ENCODE measurements around the gene MTG1.

Gene MTG1

DNA sequence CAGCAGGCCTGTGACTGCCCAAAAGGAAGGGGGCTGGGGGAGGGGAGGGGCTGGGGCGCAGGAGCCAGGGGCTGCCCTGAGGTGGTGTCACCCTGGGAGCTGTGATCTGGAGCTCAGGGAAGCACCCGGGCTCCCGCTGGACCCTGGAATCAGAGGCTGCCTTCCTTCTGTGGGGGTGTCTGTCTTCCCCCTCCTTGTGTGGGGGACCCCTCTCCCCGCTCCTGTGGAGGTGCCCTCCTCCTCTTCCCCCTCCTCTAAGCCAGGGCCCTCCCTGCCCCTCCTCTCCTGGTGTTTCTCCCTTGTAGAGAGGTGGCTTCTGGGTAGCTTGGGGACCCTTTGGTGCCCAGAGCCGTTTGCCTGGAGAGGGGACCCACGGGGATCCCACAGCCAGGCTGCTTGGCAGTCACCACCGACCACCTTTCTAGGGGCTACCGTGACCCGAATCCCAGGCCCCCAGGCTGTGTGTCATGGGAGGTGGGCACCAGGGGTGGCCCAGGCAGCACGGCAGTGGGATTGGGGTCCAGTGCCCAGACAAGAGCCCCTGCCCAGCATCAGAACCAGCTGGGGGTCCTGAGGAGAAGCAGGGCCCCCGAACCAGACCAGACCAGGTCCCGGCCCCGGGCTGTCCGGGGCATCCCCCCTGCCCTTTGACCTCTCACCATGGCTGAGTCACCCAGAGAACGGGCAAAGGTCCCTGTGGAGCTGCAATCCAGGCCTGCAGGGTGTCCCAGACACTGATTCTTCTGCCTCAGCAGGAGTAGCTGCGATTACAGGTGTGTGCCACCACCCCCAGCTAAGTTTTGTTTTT, 46.0 kb upstream of the MTG1 start:
- Histone ChIP-seq H3K27ac (ENCODE audit: low read depth, low read length, poor library complexity, severe bottlenecking) (no peak overlapping the region), H3K9ac (ENCODE audit: low read length) (no peak overlapping the region), H3K4me1 (ENCODE audit: insufficient read depth, low read length, severe bottlenecking) (no peaks in the 10 kb centered on the region), H3K27me3 (ENCODE audit: insufficient read depth, low read length) (peaks cover 8% of the 10 kb centered on the region; the same call in 1 of the 2 replicates), H3F3A (ENCODE audit: insufficient read depth, low read length) (no peaks in the 10 kb centered on the region), H3K4me3 (ENCODE audit: low read depth, low read length, poor library complexity, severe bottlenecking) (no peak overlapping the region), H3K4me2 (ENCODE audit: low read length) (no peak overlapping the region), H3K9me3 (ENCODE audit: low read length) (no peaks in the 10 kb centered on the region), H3K79me2 (ENCODE audit: insufficient read depth, low read length) (no peaks in the 10 kb centered on the region), H2AFZ (ENCODE audit: low read length) (no peak overlapping the region), H3K36me3 (ENCODE audit: insufficient read depth, low read length) (no peaks in the 10 kb centered on the region), H4K20me1 (ENCODE audit: insufficient read depth, low read length) (no peaks in the 10 kb centered on the region), H3K9me2 (ENCODE audit: low read depth, low read length) (no peaks in the 10 kb centered on the region)
- no peak for TF ChIP-seq EZH2 (IDR thresholded peaks at IDR 0.05; ENCODE audit: borderline replicate concordance, low read length)
- TF ChIP-seq, protein P1, sequence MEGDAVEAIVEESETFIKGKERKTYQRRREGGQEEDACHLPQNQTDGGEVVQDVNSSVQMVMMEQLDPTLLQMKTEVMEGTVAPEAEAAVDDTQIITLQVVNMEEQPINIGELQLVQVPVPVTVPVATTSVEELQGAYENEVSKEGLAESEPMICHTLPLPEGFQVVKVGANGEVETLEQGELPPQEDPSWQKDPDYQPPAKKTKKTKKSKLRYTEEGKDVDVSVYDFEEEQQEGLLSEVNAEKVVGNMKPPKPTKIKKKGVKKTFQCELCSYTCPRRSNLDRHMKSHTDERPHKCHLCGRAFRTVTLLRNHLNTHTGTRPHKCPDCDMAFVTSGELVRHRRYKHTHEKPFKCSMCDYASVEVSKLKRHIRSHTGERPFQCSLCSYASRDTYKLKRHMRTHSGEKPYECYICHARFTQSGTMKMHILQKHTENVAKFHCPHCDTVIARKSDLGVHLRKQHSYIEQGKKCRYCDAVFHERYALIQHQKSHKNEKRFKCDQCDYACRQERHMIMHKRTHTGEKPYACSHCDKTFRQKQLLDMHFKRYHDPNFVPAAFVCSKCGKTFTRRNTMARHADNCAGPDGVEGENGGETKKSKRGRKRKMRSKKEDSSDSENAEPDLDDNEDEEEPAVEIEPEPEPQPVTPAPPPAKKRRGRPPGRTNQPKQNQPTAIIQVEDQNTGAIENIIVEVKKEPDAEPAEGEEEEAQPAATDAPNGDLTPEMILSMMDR (IDR thresholded peaks at IDR 0.05; ENCODE audit: low read length): no peak

DNA sequence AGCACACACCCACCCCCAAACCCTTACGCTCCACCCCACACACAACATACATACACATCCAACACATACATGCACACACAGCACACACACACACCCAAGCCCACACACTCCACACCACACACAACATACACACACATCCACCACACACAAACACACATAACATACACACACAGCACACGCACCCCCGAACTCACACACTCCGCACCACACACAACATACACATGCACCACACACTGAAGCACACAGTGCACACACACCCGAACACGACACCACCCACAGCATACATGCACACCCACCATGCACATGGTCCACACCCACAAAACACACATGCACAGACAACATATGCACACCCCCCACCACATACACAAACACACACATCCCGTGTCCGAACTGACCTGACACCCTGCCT, 44.8 kb upstream of the MTG1 start:
- H3K9ac ChIP-seq (ENCODE audit: low read length): no peak overlapping the region
- H3K4me3 ChIP-seq (ENCODE audit: low read depth, low read length, poor library complexity, severe bottlenecking): no peak overlapping the region
- H3K4me2 ChIP-seq (ENCODE audit: low read length): no peak overlapping the region
- no peaks in the 10 kb centered on the region for H3K9me2 ChIP-seq (ENCODE audit: low read depth, low read length)
- no peak for TF ChIP-seq EZH2 (IDR thresholded peaks at IDR 0.05; ENCODE audit: borderline replicate concordance, low read length)
- TF ChIP-seq, protein P1 (IDR thresholded peaks at IDR 0.05; ENCODE audit: low read length): no peak
- no peaks in the 10 kb centered on the region for H3K9me3 ChIP-seq (ENCODE audit: low read length)
- no peaks in the 10 kb centered on the region for H3K4me1 ChIP-seq (ENCODE audit: insufficient read depth, low read length, severe bottlenecking)
- H3K27ac ChIP-seq (ENCODE audit: low read depth, low read length, poor library complexity, severe bottlenecking): no peak overlapping the region
- no peaks in the 10 kb centered on the region for H4K20me1 ChIP-seq (ENCODE audit: insufficient read depth, low read length)
- H3K79me2 ChIP-seq (ENCODE audit: insufficient read depth, low read length): no peaks in the 10 kb centered on the region
- H3F3A ChIP-seq (ENCODE audit: insufficient read depth, low read length): no peaks in the 10 kb centered on the region
- no peaks in the 10 kb centered on the region for H3K36me3 ChIP-seq (ENCODE audit: insufficient read depth, low read length)
- H3K27me3 ChIP-seq (ENCODE audit: insufficient read depth, low read length): peaks cover 8% of the 10 kb centered on the region; the same call in 1 of the 2 replicates
- H2AFZ ChIP-seq (ENCODE audit: low read length): no peak overlapping the region

DNA sequence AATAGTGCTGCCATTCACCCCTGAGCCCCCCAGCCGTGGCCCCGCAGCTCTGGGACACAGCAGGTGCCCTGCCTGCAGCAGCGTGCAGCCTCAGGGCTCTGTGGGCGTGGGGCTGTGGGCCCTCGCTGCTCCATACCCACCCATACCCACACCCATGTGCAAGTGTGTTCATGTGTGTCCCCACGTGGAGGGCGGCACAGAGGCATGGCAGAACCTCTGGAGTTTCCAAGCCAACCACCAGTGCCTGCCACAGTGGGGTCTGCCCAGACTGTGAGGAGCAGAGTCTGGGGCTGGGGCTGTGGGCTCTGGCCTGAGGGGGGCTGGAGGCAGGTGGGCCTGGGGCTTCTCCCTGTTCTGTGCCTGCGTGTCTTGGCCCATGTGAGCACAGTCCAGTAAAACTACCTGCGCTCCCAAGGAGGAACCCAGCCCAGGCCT, 44.4 kb upstream of the MTG1 start:
- Histone ChIP-seq H3K4me2 (ENCODE audit: low read length) (no peak overlapping the region), H3K4me3 (ENCODE audit: low read depth, low read length, poor library complexity, severe bottlenecking) (no peak overlapping the region), H3K4me1 (ENCODE audit: insufficient read depth, low read length, severe bottlenecking) (no peaks in the 10 kb centered on the region), H3F3A (ENCODE audit: insufficient read depth, low read length) (no peaks in the 10 kb centered on the region), H2AFZ (ENCODE audit: low read length) (no peak overlapping the region), H3K9me3 (ENCODE audit: low read length) (no peaks in the 10 kb centered on the region), H3K27me3 (ENCODE audit: insufficient read depth, low read length) (peaks cover 8% of the 10 kb centered on the region; the same call in 1 of the 2 replicates), H3K27ac (ENCODE audit: low read depth, low read length, poor library complexity, severe bottlenecking) (no peak overlapping the region), H4K20me1 (ENCODE audit: insufficient read depth, low read length) (no peaks in the 10 kb centered on the region), H3K36me3 (ENCODE audit: insufficient read depth, low read length) (no peaks in the 10 kb centered on the region), H3K79me2 (ENCODE audit: insufficient read depth, low read length) (no peaks in the 10 kb centered on the region), H3K9ac (ENCODE audit: low read length) (no peak overlapping the region), H3K9me2 (ENCODE audit: low read depth, low read length) (no peaks in the 10 kb centered on the region)
- no peak for TF ChIP-seq EZH2 (IDR thresholded peaks at IDR 0.05; ENCODE audit: borderline replicate concordance, low read length)
- TF ChIP-seq, protein P1 (IDR thresholded peaks at IDR 0.05; ENCODE audit: low read length): no peak
